D341Med (cell line): ENCODE measurements around the gene POGK.

ENCODE experiments used
- DNase-seq: peaks from one replicate; pipeline ENCODE4 v3.0.0; 2012; ENCODE audit warnings: low spot score

Gene POGK

GRCh38 chr1:166903232-166903631 lies 64.0 kb downstream of the POGK start:
- no peak for DNase-seq

- no peak for DNase-seq
Observed at GRCh38 chr1:166905136-166905535, 65.9 kb downstream of the POGK start.

GRCh38 chr1:166905900-166906299 lies 66.6 kb downstream of the POGK start:
- DNase-seq, result no peak
